Astrocyte (in vitro differentiated cells and primary cell): Measurements from ENCODE around the gene SLC6A16.

Experiments used
- CTCF ChIP-seq: IDR thresholded peaks from 2 replicates; pipeline ENCODE4 v1.5.1; 2011; ENCODE audit warnings: low read depth, mild to moderate bottlenecking, inconsistent platforms, low read length, moderate library complexity; ENCODE audit not compliant: insufficient read depth
- EZH2 ChIP-seq: IDR thresholded peaks from 2 replicates; pipeline ENCODE4 v1.6.1; 2012; ENCODE audit warnings: mild to moderate bottlenecking, low read length, inconsistent platforms; ENCODE audit not compliant: insufficient read depth

- no peak for TF ChIP-seq EZH2
- no peak for TF ChIP-seq CTCF
Measured at GRCh38 chr19:49363268-49364082, 38.5 kb upstream of the SLC6A16 start, which contains the start of gene DKKL1.
